ENCODE data around the gene PEX16. TPM values are rescaled to one million over a fixed set of nuclear protein-coding genes. Genes with fewer than 3 reads are reported as not detected.

Gene PEX16
- total RNA-seq, 2 experiments from 2014 or later = 41.0 to 43.9 TPM

- H2AFZ ChIP-seq (ENCODE audit: low read length) = no peak overlapping the region
- H3K27ac ChIP-seq (ENCODE audit: low read depth, low read length, poor library complexity, severe bottlenecking) = no peak overlapping the region
- DNase-seq (ENCODE audit: low spot score) = no peak
- H3K4me3 ChIP-seq (ENCODE audit: low read depth, low read length, poor library complexity, severe bottlenecking) = no peak overlapping the region
- H3K36me3 ChIP-seq (ENCODE audit: insufficient read depth, low read length) = peaks cover 54% of the 10 kb centered on the region
- intact Hi-C loops (cut with micrococcal nuclease; ENCODE audit: unreplicated experiment) = no loop called here
- no peak for TF ChIP-seq EZH2phosphoT487 (IDR thresholded peaks at IDR 0.05; ENCODE audit: borderline replicate concordance, low read depth, low read length)
- TF ChIP-seq, protein P1, sequence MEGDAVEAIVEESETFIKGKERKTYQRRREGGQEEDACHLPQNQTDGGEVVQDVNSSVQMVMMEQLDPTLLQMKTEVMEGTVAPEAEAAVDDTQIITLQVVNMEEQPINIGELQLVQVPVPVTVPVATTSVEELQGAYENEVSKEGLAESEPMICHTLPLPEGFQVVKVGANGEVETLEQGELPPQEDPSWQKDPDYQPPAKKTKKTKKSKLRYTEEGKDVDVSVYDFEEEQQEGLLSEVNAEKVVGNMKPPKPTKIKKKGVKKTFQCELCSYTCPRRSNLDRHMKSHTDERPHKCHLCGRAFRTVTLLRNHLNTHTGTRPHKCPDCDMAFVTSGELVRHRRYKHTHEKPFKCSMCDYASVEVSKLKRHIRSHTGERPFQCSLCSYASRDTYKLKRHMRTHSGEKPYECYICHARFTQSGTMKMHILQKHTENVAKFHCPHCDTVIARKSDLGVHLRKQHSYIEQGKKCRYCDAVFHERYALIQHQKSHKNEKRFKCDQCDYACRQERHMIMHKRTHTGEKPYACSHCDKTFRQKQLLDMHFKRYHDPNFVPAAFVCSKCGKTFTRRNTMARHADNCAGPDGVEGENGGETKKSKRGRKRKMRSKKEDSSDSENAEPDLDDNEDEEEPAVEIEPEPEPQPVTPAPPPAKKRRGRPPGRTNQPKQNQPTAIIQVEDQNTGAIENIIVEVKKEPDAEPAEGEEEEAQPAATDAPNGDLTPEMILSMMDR (conservative IDR thresholded peaks at IDR 0.05; ENCODE audit: low read length) = no peak
- no peaks in the 10 kb centered on the region for H3K9me3 ChIP-seq (ENCODE audit: low read length)
- no peaks in the 10 kb centered on the region for H3K4me1 ChIP-seq (ENCODE audit: insufficient read depth, low read length, poor library complexity, severe bottlenecking)
- CTCF ChIA-PET (ENCODE audit: unreplicated experiment) = no interaction called here
- no TSS peak for BruUV-seq (replicated peaks)
- H3K4me2 ChIP-seq (ENCODE audit: low read length) = no peak overlapping the region
- H3K9me2 ChIP-seq (ENCODE audit: insufficient read depth, low read length) = no peaks in the 10 kb centered on the region
- H3K79me2 ChIP-seq (ENCODE audit: insufficient read depth, low read depth, low read length) = no peaks in the 10 kb centered on the region
- no peaks in the 10 kb centered on the region for H4K20me1 ChIP-seq (ENCODE audit: insufficient read depth, low read length)
- POLR2A ChIA-PET = interaction anchor here (0.5 to 1.1 kb wide), 2 partner anchors 34 to 399 kb away, joined by 3 to 4 read pairs; no protein-coding TSS in a partner anchor
Measured at GRCh38 chr11:45945397-45945999, 27.8 kb upstream of the PEX16 start.

GRCh38 chr11:45942381-45942780 is 24.7 kb upstream of the PEX16 start:
- TF ChIP-seq EZH2phosphoT487 (IDR thresholded peaks at IDR 0.05; ENCODE audit: borderline replicate concordance, low read depth, low read length) = no peak
- TF ChIP-seq, protein P1 (conservative IDR thresholded peaks at IDR 0.05; ENCODE audit: low read length) = no peak
- BruUV-seq (replicated peaks) = no TSS peak
- Histone ChIP-seq H3K4me3 (ENCODE audit: low read depth, low read length, poor library complexity, severe bottlenecking) (no peak overlapping the region), H3K79me2 (ENCODE audit: insufficient read depth, low read depth, low read length) (no peaks in the 10 kb centered on the region), H3K9me3 (ENCODE audit: low read length) (no peaks in the 10 kb centered on the region), H3K4me1 (ENCODE audit: insufficient read depth, low read length, poor library complexity, severe bottlenecking) (peaks cover 23% of the 10 kb centered on the region), H4K20me1 (ENCODE audit: insufficient read depth, low read length) (no peaks in the 10 kb centered on the region), H3K9me2 (ENCODE audit: insufficient read depth, low read length) (no peaks in the 10 kb centered on the region), H3K4me2 (ENCODE audit: low read length) (no peak overlapping the region), H3K36me3 (ENCODE audit: insufficient read depth, low read length) (peaks cover 29% of the 10 kb centered on the region), H3K27ac (ENCODE audit: low read depth, low read length, poor library complexity, severe bottlenecking) (no peak overlapping the region), H2AFZ (ENCODE audit: low read length) (no peak overlapping the region)
- DNase-seq (ENCODE audit: low spot score) = no peak
- intact Hi-C loops (cut with micrococcal nuclease; ENCODE audit: unreplicated experiment) = no loop called here
- POLR2A ChIA-PET = interaction anchor here (0.7 to 1.3 kb wide), 2 partner anchors 11 to 124 kb away, joined by 4 read pairs; no protein-coding TSS in a partner anchor
- CTCF ChIA-PET (ENCODE audit: unreplicated experiment) = no interaction called here

- H3K9me2 ChIP-seq (ENCODE audit: insufficient read depth, low read length) = no peaks in the 10 kb centered on the region
- ChIA-PET CTCF (ENCODE audit: unreplicated experiment) (no interaction called here), POLR2A (interaction anchor here (0.7 kb wide), 1 partner anchor 24 kb away, joined by 3 read pairs; the partner anchor contains the start of gene PEX16)
- H3K79me2 ChIP-seq (ENCODE audit: insufficient read depth, low read depth, low read length) = no peaks in the 10 kb centered on the region
- no peaks in the 10 kb centered on the region for H3K9me3 ChIP-seq (ENCODE audit: low read length)
- no TSS peak for BruUV-seq (replicated peaks)
- TF ChIP-seq EZH2phosphoT487 (IDR thresholded peaks at IDR 0.05; ENCODE audit: borderline replicate concordance, low read depth, low read length) = no peak
- TF ChIP-seq, protein P1 (conservative IDR thresholded peaks at IDR 0.05; ENCODE audit: low read length) = no peak
- H3K4me1 ChIP-seq (ENCODE audit: insufficient read depth, low read length, poor library complexity, severe bottlenecking) = peaks cover 28% of the 10 kb centered on the region
- no peak for DNase-seq (ENCODE audit: low spot score)
- H3K36me3 ChIP-seq (ENCODE audit: insufficient read depth, low read length) = peaks cover 20% of the 10 kb centered on the region
- intact Hi-C loops (cut with micrococcal nuclease; ENCODE audit: unreplicated experiment) = no loop called here
- no peak overlapping the region for H3K4me3 ChIP-seq (ENCODE audit: low read depth, low read length, poor library complexity, severe bottlenecking)
- H3K27ac ChIP-seq (ENCODE audit: low read depth, low read length, poor library complexity, severe bottlenecking) = no peak overlapping the region
- H2AFZ ChIP-seq (ENCODE audit: low read length) = no peak overlapping the region
- H4K20me1 ChIP-seq (ENCODE audit: insufficient read depth, low read length) = no peaks in the 10 kb centered on the region
- H3K4me2 ChIP-seq (ENCODE audit: low read length) = no peak overlapping the region
Measured at GRCh38 chr11:45941285-45941684, 23.6 kb upstream of the PEX16 start.

Data from OCI-LY7 (cell line).